Renal pelvis (tissue), 4 donors: Measurements from ENCODE around the gene PTPN6. TPM values are rescaled to one million over a fixed set of nuclear protein-coding genes. Genes with fewer than 3 reads are reported as not detected.

ENCODE experiments used
- DNase-seq: peaks from one replicate; pipeline ENCODE4 v3.0.0-alpha.2; 2013
- polyA plus RNA-seq, 3 donors: library from polyadenylated mRNA; unstranded; fragments of 120-200 nt; gene quantifications; one replicate each; pipeline ENCODE4 v1.2.1, GENCODE V29; 2013; ENCODE audit not compliant: insufficient read length in 3 of 3

PTPN6 gene
- polyA plus RNA-seq, 3 donors = 21.1 to 25.2 (median 25.1) TPM

GRCh38 chr12:7004840-7005239 is 53.7 kb downstream of the PTPN6 start:
- no peak for DNase-seq

GRCh38 chr12:7005311-7005710 is 54.2 kb downstream of the PTPN6 start:
- no peak for DNase-seq

GRCh38 chr12:7006639-7007038 is 55.5 kb downstream of the PTPN6 start:
- DNase-seq = no peak

- DNase-seq = no peak
Measured at GRCh38 chr12:7008864-7009263, 57.7 kb downstream of the PTPN6 start.

- no peak for DNase-seq
Measured at GRCh38 chr12:7009512-7009911, 58.4 kb downstream of the PTPN6 start.

Other genes starting within 250 kb of the PTPN6 start
- gene COPS7A, start 227.3 kb upstream of the PTPN6 start, polyA plus RNA-seq = 10 to 100 TPM; 68.4 to 70.3 (median 69.4) TPM
- gene MLF2, start 198.2 kb upstream of the PTPN6 start, polyA plus RNA-seq = 100 to 1,000 TPM; 213 to 247 (median 244) TPM
- gene PTMS, start 185.0 kb upstream of the PTPN6 start, polyA plus RNA-seq = 100 to 1,000 TPM; 589 to 718 (median 618) TPM
- gene LAG3, start 178.8 kb upstream of the PTPN6 start, polyA plus RNA-seq = 1 to 10 TPM; 1.1 to 2.0 (median 1.4) TPM
- gene CD4, start 161.8 kb upstream of the PTPN6 start, polyA plus RNA-seq = 10 to 100 TPM; 31.0 to 33.1 (median 32.1) TPM
- gene GPR162, start 129.5 kb upstream of the PTPN6 start, polyA plus RNA-seq = 10 to 100 TPM; 33.9 to 36.0 (median 35.9) TPM
- 10 to 100 TPM; 35.2 to 48.0 (median 38.3) TPM for gene P3H3, start 122.9 kb upstream of the PTPN6 start, polyA plus RNA-seq
- 10 to 100 TPM in 1 of 3 donors, 1 to 10 TPM in 2; 7.0 to 13.0 (median 9.9) TPM for gene GNB3, start 110.4 kb upstream of the PTPN6 start, polyA plus RNA-seq
- gene CDCA3, start 100.1 kb upstream of the PTPN6 start, polyA plus RNA-seq = 10 to 100 TPM; 27.2 to 37.0 (median 29.7) TPM
- 10 to 100 TPM; 60.3 to 70.2 (median 69.8) TPM for gene USP5, start 99.2 kb upstream of the PTPN6 start, polyA plus RNA-seq
- 100 to 1,000 TPM; 560 to 690 (median 592) TPM for gene TPI1, start 83.8 kb upstream of the PTPN6 start, polyA plus RNA-seq
- 10 to 100 TPM; 14.8 to 16.8 (median 16.8) TPM for gene SPSB2, start 78.1 kb upstream of the PTPN6 start, polyA plus RNA-seq
- 10 to 100 TPM; 20.5 to 21.0 (median 20.9) TPM for gene LRRC23, start 46.5 kb upstream of the PTPN6 start, polyA plus RNA-seq
- 10 to 100 TPM; 12.6 to 17.2 (median 14.1) TPM for gene ENO2, start 36.8 kb upstream of the PTPN6 start, polyA plus RNA-seq
- 100 to 1,000 TPM; 116 to 147 (median 131) TPM for gene ATN1, start 23.4 kb upstream of the PTPN6 start, polyA plus RNA-seq
- 1 to 10 TPM in 1 of 3 donors, not detected in 2; 5.8 TPM for gene RNU7-1, start 7.5 kb upstream of the PTPN6 start, polyA plus RNA-seq
- 100 to 1,000 TPM; 135 to 204 (median 158) TPM for gene C12orf57, start 7.3 kb upstream of the PTPN6 start, polyA plus RNA-seq
- 100 to 1,000 TPM; 256 to 302 (median 298) TPM for gene PHB2, start 19.3 kb downstream of the PTPN6 start, polyA plus RNA-seq
- 10 to 100 TPM; 41.0 to 53.3 (median 50.5) TPM for gene EMG1, start 19.6 kb downstream of the PTPN6 start, polyA plus RNA-seq
- 10 to 100 TPM; 56.5 to 69.0 (median 66.6) TPM for gene LPCAT3, start 67.1 kb downstream of the PTPN6 start, polyA plus RNA-seq
- gene C1S, start 109.4 kb downstream of the PTPN6 start, polyA plus RNA-seq = 10 to 100 TPM; 43.0 to 49.6 (median 47.4) TPM
- 10 to 100 TPM; 34.8 to 47.5 (median 37.3) TPM for gene C1R, start 141.1 kb downstream of the PTPN6 start, polyA plus RNA-seq
- gene C1RL, start 157.9 kb downstream of the PTPN6 start, polyA plus RNA-seq = 10 to 100 TPM; 28.4 to 46.9 (median 46.4) TPM
- 10 to 100 TPM; 52.3 to 62.9 (median 53.2) TPM for gene RBP5, start 177.5 kb downstream of the PTPN6 start, polyA plus RNA-seq
- gene CLSTN3, start 179.0 kb downstream of the PTPN6 start, polyA plus RNA-seq = 100 to 1,000 TPM in 1 of 3 donors, 10 to 100 TPM in 2; 81.1 to 122 (median 99.1) TPM
- gene PEX5, start 238.3 kb downstream of the PTPN6 start, polyA plus RNA-seq = 10 to 100 TPM; 51.7 to 56.0 (median 54.1) TPM